Psoas muscle (tissue), 8 donors: Measurements from ENCODE around the gene MRPS12. TPM values are rescaled to one million over a fixed set of nuclear protein-coding genes. Genes with fewer than 3 reads are reported as not detected.

Source experiments
- ATAC-seq, 4 donors: fragments of 200-7000 bp; cut with Tn5 transposase; one replicate each; pipeline ENCODE4 v1.9.1; 2020; ENCODE audit warnings: moderate library complexity in 3 of 4, mild to moderate bottlenecking in 2 of 4
- DNase-seq, 2 donors: peaks; one replicate each; pipeline ENCODE4 v3.0.0-alpha.2; 2020
- H3K27ac ChIP-seq: fragments of 200-600 bp; one replicate; pipeline ENCODE4 v1.8.0; 2022
- H3K27me3 ChIP-seq, 3 donors: fragments of 200-600 bp in 1 of 3; one replicate each; pipeline versions ENCODE4 v1.6.1 to v1.8.0; 2013 to 2022; ENCODE audit warnings: low read length in 2 of 3, mild to moderate bottlenecking in 2 of 3, moderate library complexity in 1 of 3; ENCODE audit not compliant: insufficient read depth in 3 of 3
- H3K36me3 ChIP-seq, 2 donors: fragments of 200-600 bp in 1 of 2; one replicate each; pipeline versions ENCODE4 v1.6.1 to v1.8.0; 2013 to 2022; ENCODE audit warnings: low read depth in 1 of 2, mild to moderate bottlenecking in 1 of 2, moderate library complexity in 1 of 2; ENCODE audit not compliant: insufficient read depth in 1 of 2
- H3K4me1 ChIP-seq: fragments of 200-600 bp; one replicate; pipeline ENCODE4 v1.8.0; 2022
- H3K4me3 ChIP-seq: fragments of 200-600 bp; one replicate; pipeline ENCODE4 v1.8.0; 2022; ENCODE audit warnings: mild to moderate bottlenecking
- H3K9me3 ChIP-seq: fragments of 200-600 bp; one replicate; pipeline ENCODE4 v1.8.0; 2022
- WGBS, 3 donors: extraction: QIAGEN DNeasy Blood & Tissue Kit; methylation state at CpG; one replicate each; pipeline versions ENCODE4 v1.1.6 to v1.1.7; 2013; 5-methylcytosine and 5-hydroxymethylcytosine counted together
- intact Hi-C, 2 donors: fragments of 100-400 bp; cut with DNase I; formaldehyde crosslinking; loops; one replicate each; pipeline versions ENCODE4 v1.11.0 to v1.14.2; 2022
- polyA plus RNA-seq, 3 donors: library from polyadenylated mRNA; stranded (reverse); fragments of 200-250 nt; gene quantifications; one replicate each; pipeline ENCODE4 v1.2.3, GENCODE V29; 2013
- total RNA-seq, 4 donors: library from RNA; stranded (reverse); fragmentation: NEBNext Ultra II Directional in 2 of 4; extraction: Animal tissue kit (Norgen Biotek cat#: 25700) in 2 of 4; gene quantifications; one replicate each; pipeline versions ENCODE4 v1.2.1 to v1.2.4, GENCODE V29; 2021 to 2023
- TF ChIP-seq, protein P1 (sequence below): fragments of 200-600 bp; IDR thresholded peaks from one replicate; pipeline ENCODE4 v1.8.0; 2022; ENCODE audit warnings: antibody characterized with exemption
- donor health status: healthy with polysubstance abuse.
- donor health status: DM: no; HTN: no; CAD: no; lungs with moderate emphysema.
- donor health status: Bipolar disorder and iron deficiency.
- donor health status: healthy.
- donor health status: DM: yes; HTN: yes; CAD: no.
- donor health status: DM: no; HTN: no; CAD: no.
- donor health status: DM: no; HTN: no; CAD: no.
- donor health status: DM: yes; HTN: yes; CAD: no.

Gene MRPS12
- total and polyA plus RNA-seq, 7 donors, result 33.8 to 175 (median 70.5) TPM

DNA sequence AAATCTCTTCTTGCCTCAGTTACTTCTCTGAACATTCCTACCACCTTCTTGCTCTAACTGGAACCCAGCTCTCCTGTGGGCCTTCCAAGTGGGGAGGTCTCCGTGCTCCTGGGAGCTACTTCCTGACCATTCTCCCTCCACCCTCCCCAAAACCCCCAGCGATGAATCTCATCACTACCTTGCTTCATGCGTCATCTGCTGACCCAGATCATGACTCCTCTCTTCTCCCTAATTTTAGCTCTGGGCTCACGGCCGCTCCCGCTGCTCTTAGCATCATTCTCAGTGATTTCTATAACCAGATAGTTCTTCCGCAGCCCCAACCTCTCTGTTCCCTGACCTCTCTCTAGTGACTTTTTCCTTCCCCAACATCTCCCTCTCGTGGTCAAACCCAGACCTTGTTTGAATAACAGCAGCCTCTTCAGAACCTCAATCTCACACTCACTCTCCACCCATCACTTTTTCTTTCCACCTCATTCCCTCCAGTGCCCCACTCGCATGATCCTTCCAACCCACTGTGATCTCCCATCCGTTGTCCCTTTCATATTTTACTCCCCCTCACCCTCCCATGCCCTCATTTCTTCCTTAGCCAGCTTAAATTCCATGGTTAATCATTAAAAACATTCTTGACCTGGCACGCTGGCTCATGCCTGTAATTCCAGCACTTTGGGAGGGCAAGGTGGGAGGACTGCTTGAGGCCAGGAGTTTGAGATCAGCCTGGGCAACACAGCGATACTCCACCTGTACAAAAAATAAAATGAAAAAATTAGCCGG is 21.8 kb downstream of the MRPS12 start:
- Histone ChIP-seq H3K4me1 (peaks cover 6% of the 10 kb centered on the region), H3K27me3 (no peaks in the 10 kb centered on the region), H3K4me3 (no peak overlapping the region), H3K27ac (no peak overlapping the region), H3K36me3 (no peaks in the 10 kb centered on the region), H3K9me3 (no peaks in the 10 kb centered on the region)
- 79 to 83% (median 82%) methylated on average over 13 of the region's 13 CpGs for WGBS, 3 donors
- ATAC-seq, result no peak
- DNase-seq, result no peak
- TF ChIP-seq, protein P1, sequence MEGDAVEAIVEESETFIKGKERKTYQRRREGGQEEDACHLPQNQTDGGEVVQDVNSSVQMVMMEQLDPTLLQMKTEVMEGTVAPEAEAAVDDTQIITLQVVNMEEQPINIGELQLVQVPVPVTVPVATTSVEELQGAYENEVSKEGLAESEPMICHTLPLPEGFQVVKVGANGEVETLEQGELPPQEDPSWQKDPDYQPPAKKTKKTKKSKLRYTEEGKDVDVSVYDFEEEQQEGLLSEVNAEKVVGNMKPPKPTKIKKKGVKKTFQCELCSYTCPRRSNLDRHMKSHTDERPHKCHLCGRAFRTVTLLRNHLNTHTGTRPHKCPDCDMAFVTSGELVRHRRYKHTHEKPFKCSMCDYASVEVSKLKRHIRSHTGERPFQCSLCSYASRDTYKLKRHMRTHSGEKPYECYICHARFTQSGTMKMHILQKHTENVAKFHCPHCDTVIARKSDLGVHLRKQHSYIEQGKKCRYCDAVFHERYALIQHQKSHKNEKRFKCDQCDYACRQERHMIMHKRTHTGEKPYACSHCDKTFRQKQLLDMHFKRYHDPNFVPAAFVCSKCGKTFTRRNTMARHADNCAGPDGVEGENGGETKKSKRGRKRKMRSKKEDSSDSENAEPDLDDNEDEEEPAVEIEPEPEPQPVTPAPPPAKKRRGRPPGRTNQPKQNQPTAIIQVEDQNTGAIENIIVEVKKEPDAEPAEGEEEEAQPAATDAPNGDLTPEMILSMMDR, result no peak
- intact Hi-C loops, result no loop called here

- DNase-seq, result no peak
- no peak overlapping the region for H3K4me3 ChIP-seq
- no peak for ATAC-seq
- peaks cover 6% of the 10 kb centered on the region for H3K4me1 ChIP-seq
- intact Hi-C loops, result no loop called here
- WGBS, 3 donors, result 68 to 73% (median 69%) methylated on average over 4 of the region's 4 CpGs
- TF ChIP-seq, protein P1, result no peak
- H3K36me3 ChIP-seq, result no peaks in the 10 kb centered on the region
- H3K27me3 ChIP-seq, result no peaks in the 10 kb centered on the region
- H3K27ac ChIP-seq, result no peak overlapping the region
- H3K9me3 ChIP-seq, result no peaks in the 10 kb centered on the region
Observed at GRCh38 chr19:38953677-38954076, 22.9 kb downstream of the MRPS12 start.

GRCh38 chr19:38956264-38956663 is 25.5 kb downstream of the MRPS12 start:
- intact Hi-C loops, result no loop called here
- Histone ChIP-seq H3K36me3 (no peaks in the 10 kb centered on the region), H3K4me3 (no peak overlapping the region), H3K27me3 (no peaks in the 10 kb centered on the region), H3K4me1 (no peaks in the 10 kb centered on the region), H3K27ac (no peak overlapping the region), H3K9me3 (no peaks in the 10 kb centered on the region)
- DNase-seq, result no peak
- no peak for ATAC-seq
- 78 to 90% (median 79%) methylated on average over 2 of the region's 2 CpGs for WGBS, 3 donors
- TF ChIP-seq, protein P1, result no peak

GRCh38 chr19:38958301-38958700 is 27.6 kb downstream of the MRPS12 start:
- DNase-seq (no peak), ATAC-seq (no peak)
- peaks cover 7% of the 10 kb centered on the region for H3K4me1 ChIP-seq
- WGBS, 3 donors, result 83 to 88% (median 84%) methylated on average over 2 of the region's 2 CpGs
- H3K9me3 ChIP-seq, result no peaks in the 10 kb centered on the region
- intact Hi-C loops, result no loop called here
- H3K27ac ChIP-seq, result no peak overlapping the region
- TF ChIP-seq, protein P1, result no peak
- no peaks in the 10 kb centered on the region for H3K36me3 ChIP-seq
- H3K4me3 ChIP-seq, result no peak overlapping the region
- no peaks in the 10 kb centered on the region for H3K27me3 ChIP-seq
